NCI-H146 (cell line): ENCODE measurements around the gene TNIK.

Experiments used
- DNase-seq: peaks from one replicate; lab custom pipeline; 2025; lab: John Stamatoyannopoulos, UW

The TNIK gene

DNA sequence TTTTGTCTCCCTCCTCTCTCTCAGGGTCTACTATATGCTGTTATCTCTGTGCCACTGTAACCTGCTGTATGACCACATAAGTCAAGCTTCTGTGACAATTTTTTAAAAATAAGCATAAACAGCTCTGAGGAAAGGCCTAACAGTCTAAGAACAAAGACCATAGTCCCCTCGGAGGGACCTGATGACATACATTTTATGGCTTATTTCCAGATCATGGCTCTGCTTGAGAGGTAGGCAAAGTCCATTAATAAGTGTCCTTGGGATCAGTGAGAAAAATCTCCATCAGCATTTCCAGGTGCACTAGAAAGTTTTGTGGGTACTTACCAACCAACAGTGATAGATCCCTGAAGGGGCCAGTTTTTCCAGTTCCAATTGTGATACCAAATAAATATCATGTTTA is 123.8 kb downstream of the TNIK start:
- DNase-seq: no peak

DNA sequence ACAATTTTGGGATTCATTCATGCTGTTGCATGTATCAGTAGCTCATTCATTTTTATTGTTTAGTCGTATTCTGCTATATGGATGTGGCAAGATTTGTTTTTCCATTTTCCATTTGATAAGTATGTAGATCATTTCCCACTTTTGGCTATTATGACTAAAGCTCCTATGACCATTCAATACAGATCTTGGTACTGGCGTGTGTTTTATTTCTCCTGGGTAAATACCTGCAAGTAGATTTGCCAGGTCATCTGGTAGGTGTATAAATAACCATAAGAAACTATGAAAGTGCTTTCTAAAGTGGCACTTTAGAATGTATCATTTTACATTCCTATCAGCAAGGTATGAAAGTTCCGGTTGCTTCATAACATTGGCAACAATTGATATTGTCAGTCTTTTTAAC is 124.6 kb downstream of the TNIK start:
- DNase-seq: no peak

DNA sequence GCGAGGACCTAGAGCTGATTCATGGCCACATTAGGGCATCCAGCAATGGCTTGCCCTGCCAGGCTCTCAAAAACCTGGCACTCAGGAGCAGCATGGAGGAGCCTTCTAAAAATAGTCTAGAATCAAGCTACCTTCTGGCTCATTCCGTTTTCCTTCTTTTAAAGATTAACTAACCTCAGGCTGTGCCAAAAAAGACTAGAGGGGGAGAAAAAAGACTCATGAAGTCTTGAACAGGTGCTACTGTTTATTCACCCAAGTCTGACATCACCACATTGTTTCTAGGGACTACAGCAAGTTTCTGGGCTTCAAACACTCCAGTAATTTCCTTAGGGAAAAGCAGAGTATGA is 125.8 kb downstream of the TNIK start:
- no peak for DNase-seq

DNA sequence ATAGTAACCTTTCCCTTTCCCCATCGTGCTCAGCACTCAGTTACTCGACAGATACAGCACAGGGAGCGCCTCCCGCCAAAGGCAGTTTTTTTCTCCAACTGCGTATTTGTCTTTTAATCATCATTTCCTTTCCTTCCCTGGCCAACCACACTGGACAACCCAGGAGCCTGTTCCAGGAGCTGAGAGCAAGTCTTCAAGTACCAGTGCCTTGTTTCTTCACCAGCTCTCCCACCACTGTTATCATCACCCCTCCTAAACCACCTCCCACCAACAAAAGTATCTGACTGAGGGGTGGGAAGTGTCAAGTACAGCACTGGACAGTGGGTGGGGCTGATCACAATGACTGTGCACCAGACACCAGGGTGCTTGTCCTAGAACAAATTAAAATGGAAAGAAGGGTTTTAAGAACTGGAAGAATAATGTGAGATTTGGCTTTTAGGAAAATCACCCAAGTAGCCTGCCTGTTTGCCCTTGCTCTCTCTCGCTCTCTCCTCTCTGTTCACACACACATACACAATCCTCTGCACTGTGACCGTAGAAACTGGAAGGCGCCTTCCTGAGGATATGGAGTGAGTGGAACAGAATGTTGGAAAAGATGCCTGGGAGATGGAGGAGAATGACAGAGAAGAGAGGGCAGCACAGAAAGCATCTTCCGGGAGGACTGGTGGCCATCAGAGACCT is 126.3 kb downstream of the TNIK start:
- DNase-seq: no peak

DNA sequence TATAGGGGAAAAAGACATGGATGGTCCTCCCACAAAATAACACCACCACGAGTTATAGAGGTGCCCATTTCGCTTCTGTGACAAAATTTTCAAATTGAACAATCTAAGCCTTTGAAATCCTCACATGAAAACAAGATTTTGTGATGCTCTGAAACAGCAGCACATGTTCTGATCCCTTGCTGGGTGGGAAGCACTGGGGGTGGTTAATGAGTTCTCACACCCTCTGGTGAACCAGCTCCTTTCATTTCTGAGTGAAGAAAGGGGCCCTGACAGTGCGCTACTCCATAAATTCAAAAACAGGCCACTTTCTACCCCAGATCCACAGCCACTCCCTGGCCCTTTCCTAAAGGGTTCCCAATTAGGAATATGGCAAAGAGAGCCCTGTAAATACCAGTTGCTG is 129.3 kb downstream of the TNIK start:
- DNase-seq: no peak

DNA sequence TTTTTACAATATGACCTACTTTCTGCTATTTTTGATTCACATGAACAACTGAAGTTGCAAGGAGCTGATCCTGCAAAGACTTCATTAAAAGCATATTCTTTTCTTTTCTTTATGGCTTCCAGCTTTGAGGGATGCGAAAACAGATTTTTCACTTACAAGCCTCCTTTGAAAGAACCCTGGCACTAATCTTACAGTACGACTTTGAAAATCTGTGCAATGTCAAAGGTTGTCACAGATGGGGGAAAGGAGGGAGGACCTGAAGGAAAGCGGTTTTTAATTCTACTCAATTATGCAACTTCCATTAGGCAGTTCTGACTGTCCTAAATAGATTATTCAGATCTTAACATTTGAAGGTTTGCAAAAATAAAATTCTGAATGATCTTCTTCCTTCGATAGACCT is 130.5 kb downstream of the TNIK start:
- DNase-seq: no peak

DNA sequence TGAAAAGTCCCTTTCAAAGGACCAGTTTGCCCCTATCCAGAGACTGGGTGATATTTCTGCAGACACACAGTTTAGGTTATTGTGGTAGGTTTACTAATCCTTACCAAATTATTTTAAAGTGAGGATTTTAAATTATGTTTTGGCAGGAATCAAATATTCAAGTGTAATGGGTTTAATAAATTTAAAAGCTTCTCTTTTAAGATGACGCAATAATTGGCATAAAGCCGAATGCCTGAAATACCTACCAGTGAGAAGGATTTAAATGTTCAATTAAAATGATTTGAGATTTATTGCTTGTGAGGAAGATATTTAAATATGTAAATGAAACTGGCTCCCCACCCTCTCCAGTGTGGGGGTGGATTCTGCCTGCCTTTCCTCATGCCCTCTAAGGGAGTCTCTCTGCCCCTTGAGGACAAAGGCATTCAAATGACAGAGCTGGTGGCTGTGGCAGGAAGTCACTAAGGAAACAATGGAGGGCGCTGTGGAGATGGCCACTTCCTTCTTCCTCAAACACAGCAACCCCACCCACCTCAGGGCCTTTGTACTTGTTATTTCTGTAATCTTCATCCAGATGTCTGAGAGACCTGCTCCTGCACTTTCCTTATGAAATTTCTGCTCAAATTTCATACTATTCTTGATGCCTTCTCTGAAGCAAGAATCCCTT is 131.7 kb downstream of the TNIK start:
- DNase-seq: no peak

DNA sequence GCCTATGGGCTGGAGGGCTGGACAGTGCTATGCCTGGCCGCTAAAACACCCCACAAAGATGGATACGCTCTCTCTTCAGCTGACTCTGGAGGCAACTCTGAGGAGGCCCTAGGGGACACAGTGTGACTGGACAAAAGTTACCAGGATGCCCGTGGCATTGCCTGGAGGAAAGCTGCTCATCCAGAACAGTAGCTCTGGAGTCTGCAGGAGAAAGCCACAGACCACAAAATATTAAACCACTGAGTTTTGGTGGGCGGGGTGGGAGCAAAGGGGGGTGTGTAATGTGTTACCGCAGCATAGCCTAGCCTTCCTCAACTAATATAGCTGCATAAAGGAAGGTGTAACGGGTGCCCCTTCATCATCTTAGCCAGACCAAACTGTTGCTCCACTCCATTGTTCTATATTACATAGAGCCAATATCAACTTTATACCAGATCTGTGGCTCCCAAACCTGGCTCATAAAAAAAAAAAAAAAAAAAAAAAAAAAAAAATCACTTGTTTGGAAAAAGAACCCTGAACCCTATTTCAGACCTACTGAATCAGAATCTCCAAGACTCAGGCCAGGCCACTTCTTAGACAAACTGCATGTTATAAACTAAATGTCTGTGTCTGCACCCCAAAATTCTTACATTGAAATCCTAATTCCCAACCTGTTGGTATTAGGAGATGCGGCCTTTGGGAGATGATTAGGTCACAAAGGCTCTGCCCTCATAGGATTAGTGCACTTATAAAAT is 132.6 kb downstream of the TNIK start:
- no peak for DNase-seq

DNA sequence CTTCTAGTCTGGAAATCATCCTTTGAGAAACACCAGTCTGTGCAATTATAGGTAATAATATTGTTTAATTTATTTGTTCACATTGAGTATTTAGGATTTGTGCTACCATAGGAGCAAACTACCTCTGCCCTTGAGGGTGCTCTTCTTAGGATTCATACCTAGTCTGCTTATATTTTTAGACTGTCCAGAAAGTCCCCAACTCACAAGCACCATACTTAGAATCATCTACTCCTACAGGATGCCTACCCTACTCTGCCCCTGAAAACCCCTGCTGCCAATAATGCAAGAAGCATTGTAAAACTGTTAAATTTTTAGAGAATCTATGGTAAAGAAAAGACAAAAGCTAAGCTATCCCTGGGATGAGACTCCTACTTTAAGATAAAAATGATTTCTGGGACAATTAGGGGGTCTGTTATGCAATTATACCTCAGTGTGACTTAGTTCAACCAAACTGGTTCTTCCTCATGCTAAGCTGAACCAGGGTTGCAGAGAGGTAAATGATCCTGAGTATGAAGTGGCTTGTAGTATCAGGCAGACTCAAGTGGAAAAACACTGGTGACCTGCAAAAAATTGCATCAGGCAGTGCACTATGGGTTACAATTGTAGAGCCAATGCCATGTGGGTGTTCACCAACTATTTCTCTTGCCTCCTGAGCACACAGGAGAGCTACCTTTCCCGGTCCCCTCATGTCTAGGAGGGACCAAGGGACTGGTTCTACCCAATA is 133.3 kb downstream of the TNIK start:
- no peak for DNase-seq

DNA sequence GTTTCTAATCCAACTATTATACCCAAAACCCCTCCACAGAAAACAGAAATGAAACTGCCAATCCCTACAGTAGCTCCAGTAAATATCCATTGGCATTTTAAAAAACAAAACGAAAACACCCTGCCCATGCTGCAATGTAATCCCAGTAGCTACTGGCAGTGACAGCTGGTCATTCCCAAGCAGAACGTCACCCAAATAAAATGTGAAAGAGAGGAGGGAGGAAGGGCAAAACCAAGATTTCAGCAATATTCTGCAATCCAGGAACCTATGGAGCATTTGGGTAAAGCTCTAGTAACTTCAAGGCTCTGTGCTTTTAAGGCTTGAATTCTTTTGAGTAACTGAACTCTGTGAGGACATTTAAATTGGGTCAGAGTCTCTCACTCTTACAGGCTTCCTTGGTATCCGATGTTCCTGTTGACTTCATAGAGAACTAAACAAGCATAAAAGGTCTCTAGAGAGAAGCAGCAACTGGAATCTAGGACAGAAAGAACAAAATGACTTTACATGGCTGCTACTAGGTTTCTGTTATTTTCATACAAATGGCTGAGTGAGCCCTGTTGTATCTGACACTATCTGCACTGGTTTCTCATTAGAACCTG is 136.2 kb downstream of the TNIK start:
- no peak for DNase-seq

DNA sequence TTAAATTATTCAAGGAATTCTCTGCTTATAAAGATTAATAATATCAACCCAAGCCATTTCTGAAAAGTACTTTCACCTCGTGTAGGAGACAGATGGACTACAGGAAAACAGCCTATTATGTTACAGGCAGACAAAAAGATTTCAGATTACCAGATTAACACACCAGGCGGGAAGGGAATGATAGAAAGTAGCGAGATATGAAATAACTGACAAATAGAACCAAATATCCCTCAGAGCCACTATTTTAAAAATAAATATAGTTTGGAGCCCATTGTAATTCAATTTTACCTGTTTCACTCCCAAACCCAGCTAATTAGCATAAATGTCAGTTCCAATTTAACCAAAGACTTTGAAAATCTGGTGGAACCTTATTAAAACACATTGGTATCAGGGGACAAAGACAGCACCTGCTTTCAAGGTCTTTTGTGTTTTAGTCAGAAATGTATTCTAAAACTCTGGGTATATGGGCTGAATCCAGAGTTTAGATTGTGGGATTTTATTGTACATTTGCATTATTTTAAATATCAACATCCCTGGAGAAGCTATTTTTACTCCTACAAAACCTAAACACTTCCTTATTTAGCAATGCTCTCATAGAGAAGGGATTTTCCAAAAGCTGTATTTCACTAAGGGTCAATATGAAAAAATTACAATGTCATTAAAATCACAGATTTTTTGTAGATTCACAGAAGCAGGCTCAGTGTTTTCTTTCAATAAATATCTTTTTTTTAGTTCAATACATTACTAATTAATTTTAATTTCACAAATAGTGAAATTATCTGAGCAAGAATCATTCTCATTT is 138.4 kb downstream of the TNIK start:
- DNase-seq: no peak

DNA sequence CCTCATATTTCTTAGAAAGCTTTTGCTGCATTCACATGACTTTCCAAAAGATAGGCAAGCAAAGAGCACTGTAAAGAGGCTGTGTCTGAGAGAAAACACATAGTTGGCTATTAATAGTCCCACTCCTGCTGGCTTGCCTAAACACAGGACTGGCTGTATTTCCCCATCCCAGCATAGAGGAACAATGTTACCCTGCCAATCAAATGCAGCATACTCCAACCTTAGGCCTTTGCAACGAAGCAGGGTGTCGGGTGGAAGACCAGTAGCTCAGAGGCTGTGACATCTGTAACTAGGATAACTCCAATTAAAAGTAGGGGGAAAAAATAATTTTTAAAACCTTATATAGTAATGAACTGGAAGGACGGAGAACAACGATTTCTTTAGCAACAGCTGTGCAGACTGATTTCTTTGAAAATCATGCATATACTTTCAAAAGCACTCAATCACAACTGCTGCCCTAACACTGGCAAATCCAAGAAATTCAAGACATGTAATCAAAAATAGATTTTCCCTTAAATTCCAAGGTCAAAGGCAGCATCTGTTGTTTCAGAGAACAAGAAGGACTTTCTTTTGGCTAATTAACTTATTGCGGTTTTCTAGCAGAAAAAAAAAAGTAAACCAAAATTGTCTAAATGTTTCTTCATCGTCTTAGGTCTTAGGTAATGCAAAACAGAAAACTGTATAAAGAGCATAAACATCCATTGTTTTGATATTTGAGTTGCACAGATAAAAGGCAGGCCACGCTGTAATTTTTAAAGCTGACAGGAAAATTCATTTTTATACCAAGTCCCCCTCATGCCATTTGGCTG is 139.3 kb downstream of the TNIK start:
- no peak for DNase-seq

DNA sequence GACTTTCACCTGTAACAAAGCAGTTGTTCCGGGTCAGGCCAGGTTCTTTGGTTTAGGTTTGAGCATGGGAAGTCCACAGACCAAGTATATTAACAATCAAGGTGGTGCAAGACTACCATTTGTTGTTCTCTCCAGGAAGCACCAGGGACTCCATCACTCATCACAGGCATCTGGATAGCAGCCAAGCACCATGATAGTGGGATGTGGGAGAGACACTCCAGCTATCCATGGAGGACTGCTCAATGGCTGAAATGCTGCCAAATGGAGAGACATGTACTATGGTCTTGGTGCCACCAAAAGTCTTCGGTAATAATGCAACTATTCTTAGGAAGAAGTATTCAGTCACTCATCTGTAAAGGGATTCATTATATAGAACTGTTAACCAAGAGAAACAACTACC is 143.0 kb downstream of the TNIK start:
- no peak for DNase-seq

DNA sequence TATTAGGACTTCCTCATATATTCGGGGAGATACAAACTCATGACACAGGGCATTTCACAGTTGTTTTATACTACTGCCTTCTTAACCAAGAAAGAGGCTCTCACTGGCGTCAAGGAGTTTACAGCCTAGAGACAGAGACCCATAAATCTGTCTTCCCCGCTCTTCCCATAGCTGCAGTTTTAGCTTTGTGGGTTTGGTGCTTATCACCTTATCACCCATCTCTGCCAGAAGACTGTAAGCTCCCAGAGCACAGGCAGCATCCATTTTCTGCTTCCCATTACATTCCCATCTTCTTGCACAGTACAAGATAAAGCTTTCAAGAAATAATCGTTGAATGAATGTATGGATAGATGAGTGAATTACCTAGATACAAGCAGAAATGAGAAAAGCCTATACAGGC is 144.3 kb downstream of the TNIK start:
- no peak for DNase-seq

DNA sequence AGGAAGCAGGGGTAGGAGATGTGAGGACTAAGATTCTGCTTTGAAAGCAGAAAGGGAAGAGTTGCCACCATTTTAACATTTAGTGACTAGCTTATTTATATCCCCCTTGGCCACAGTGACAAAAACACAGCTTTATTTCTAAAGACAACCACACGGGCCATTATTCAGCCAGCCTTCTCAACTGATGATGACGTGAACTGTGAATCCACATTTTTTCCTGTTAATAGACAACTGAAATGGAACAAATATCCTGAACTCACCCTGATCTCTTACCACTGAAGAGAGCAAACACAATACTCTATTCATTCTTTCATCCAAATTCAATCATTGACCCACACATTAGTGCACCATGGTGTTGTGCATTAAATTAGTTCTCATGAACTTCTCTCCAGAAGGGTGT is 145.1 kb downstream of the TNIK start:
- no peak for DNase-seq

DNA sequence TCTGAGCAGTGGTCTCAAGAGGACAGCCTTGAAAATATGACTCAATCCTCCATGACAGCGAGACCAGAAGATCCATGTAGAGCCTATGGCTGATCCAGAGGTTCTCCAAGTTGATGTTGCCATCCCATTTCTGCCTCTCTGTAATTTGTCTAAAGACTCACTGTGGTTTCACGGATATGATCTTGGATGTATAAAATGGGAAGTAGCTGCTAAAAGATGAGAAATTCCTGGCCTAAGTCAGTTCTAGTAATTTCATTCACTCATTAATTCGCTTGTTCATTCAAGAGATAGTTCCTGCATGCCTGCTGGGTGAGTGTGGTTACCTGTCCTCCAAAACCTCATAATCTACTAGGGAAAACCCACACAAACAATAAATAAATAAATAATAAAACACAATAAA is 145.9 kb downstream of the TNIK start:
- no peak for DNase-seq

DNA sequence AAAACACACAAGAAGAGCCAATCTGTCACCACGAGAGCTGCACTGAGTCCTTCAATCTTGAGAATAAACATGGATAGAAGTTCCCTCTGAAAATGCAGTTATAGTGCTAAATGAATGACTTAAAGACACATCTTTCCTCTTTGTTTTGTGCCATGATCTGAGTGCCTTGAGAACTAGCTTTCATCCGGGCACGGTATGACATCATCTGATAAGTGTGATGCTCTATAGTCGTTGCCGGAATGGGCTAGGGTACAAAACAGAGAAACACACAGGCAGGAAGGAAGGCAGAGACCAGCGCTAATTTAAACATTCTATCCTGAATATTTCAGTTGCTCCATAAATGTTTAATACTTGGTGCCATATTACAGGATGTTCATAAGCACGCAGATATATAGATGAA is 146.5 kb downstream of the TNIK start:
- DNase-seq: no peak

DNA sequence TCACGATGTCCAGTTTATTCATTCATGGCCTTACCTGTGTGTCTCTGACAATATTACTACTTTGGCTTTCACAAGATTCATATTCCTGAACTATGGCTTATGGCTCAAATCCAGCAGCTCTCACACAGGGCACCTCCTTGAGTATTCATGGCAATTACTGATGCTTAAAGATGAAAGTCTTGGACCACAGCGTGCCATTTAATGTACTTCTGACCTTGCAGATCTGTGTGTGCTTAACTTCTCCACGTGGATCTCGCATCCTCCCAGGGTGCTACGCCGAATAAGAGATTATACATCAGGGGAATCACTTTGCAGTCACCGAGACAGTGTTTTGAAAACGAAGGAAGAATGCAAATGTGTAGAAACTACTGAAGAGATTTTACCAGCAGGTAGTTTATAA is 147.5 kb downstream of the TNIK start:
- no peak for DNase-seq

DNA sequence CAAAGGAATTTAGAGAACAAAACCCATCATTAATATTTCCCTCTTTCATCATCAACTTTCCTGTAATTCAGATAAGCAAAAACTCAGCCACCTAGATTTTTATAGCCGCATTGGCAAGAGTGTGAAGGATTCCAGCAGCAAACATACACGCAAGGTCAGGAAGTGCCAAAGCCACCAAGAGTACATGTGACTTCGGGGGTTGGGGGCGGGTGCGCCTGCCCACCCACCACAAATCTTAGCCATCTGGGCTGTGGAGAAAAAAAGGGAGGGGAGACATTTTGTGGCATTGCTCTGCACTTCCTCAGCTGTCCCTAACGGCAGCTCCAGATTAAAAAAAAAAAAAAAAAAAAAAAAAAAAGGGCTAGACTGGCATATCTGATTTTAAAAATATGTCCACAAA is 148.4 kb downstream of the TNIK start:
- no peak for DNase-seq

DNA sequence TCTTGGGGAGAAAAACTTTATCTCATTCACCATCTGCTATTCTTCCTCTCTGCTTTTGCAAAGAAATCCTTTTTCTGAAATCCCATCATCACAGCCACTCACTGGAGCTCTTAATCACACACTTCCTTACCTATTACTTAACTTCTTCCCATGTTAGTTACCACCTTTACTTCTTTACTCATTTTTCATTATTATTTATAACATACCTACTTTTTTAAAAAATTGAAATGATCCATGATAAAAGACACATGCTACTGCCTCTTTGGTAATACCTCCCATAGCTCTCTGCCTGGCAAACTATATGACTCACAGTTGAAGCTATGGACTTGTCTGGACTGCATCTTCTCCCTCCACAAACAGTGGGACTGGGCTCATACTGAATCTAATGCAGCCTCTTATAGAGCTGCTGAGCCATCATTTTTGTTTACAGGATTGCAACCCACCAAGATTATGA is 150.3 kb downstream of the TNIK start:
- no peak for DNase-seq

DNA sequence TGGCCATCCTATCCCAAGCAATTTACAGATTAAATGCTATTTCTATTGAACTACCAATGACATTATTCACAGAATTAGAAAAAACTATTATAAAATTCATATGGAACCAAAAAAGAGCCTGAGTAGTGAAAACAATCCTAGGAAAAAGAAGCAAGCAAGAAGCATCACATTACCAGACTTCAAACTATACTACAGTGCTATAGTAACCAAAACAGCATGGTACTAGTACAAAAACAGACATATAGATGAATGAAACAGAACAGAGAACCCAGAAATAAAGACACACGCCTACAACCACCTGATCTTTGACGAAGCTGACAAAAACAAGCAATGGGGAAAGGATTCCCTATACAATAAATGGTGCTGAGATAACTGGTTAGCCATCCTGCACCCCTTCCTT is 152.2 kb downstream of the TNIK start:
- no peak for DNase-seq
